SK-N-SH treated with all-trans-retinoic acid at 6 μM for 48 hours (cell line): ENCODE results near the gene ZEB1.

Experiments used
- ATAC-seq: fragments of 200-7000 bp; cut with Tn5 transposase; 3 replicates; pipeline ENCODE4 v1.9.1; 2020; ENCODE audit warnings: mild to moderate bottlenecking, moderate library complexity
- ARNTL ChIP-seq: fragments of 450-650 bp; formaldehyde crosslinking; IDR thresholded peaks from 2 replicates; pipeline ENCODE4 v1.5.0; 2020; ENCODE audit warnings: low read depth, mild to moderate bottlenecking, moderate library complexity, borderline replicate concordance
- BACH2 ChIP-seq: fragments of 250-450 bp; sonication (Bioruptor Pico); IDR thresholded peaks from 2 replicates; pipeline ENCODE4 v1.9.0; 2021; ENCODE audit warnings: mild to moderate bottlenecking, borderline replicate concordance
- CREB5 ChIP-seq: fragments of 250-450 bp; sonication (Bioruptor Pico); IDR thresholded peaks from 2 replicates; pipeline ENCODE4 v1.5.1; 2020; ENCODE audit warnings: low read depth, mild to moderate bottlenecking, moderate library complexity
- CSDC2 ChIP-seq: fragments of 250-450 bp; sonication (Bioruptor Pico); IDR thresholded peaks from 2 replicates; pipeline ENCODE4 v1.5.0; 2020; ENCODE audit warnings: mild to moderate bottlenecking, moderate library complexity
- ESRRG ChIP-seq: fragments of 250-450 bp; sonication (Bioruptor Pico); IDR thresholded peaks from 2 replicates; pipeline ENCODE4 v1.6.1; 2021; ENCODE audit warnings: mild to moderate bottlenecking
- GLIS3 ChIP-seq: fragments of 250-450 bp; sonication (Bioruptor Pico); IDR thresholded peaks from 2 replicates; pipeline ENCODE4 v1.5.0; 2020; ENCODE audit warnings: mild to moderate bottlenecking, moderate library complexity
- ISL1 ChIP-seq: fragments of 250-450 bp; sonication (Bioruptor Pico); IDR thresholded peaks from 2 replicates; pipeline ENCODE4 v2.1.2; 2022; ENCODE audit warnings: mild to moderate bottlenecking, moderate library complexity
- OSR1 ChIP-seq: fragments of 250-450 bp; sonication (Bioruptor Pico); IDR thresholded peaks from 2 replicates; pipeline ENCODE4 v1.8.0; 2022; ENCODE audit warnings: moderate library complexity, mild to moderate bottlenecking, inconsistent platforms
- POU6F1 ChIP-seq: fragments of 250-450 bp; sonication (Bioruptor Pico); IDR thresholded peaks from 2 replicates; pipeline ENCODE4 v1.8.0; 2021; ENCODE audit warnings: low read depth, mild to moderate bottlenecking, moderate library complexity, borderline replicate concordance
- PPARA ChIP-seq: fragments of 250-450 bp; sonication (Bioruptor Pico); IDR thresholded peaks from 2 replicates; pipeline ENCODE4 v1.5.0; 2020; ENCODE audit warnings: mild to moderate bottlenecking, borderline replicate concordance
- RARB ChIP-seq: fragments of 250-450 bp; sonication (Bioruptor Pico); IDR thresholded peaks from 2 replicates; pipeline ENCODE4 v1.8.0; 2021; ENCODE audit warnings: mild to moderate bottlenecking, moderate library complexity
- SNAI2 ChIP-seq: fragments of 250-450 bp; sonication (Bioruptor Pico); IDR thresholded peaks from 2 replicates; pipeline ENCODE4 v1.5.0; 2020; ENCODE audit warnings: mild to moderate bottlenecking, moderate library complexity
- TCF4 ChIP-seq: fragments of 250-450 bp; sonication (Bioruptor Pico); IDR thresholded peaks from 2 replicates; pipeline ENCODE4 v1.8.0; 2021; ENCODE audit warnings: mild to moderate bottlenecking, moderate library complexity, borderline replicate concordance
- TOX ChIP-seq: fragments of 250-450 bp; sonication (Bioruptor Pico); IDR thresholded peaks from 2 replicates; pipeline ENCODE4 v1.8.0; 2021; ENCODE audit warnings: mild to moderate bottlenecking, moderate library complexity, borderline replicate concordance
- ZFP3 ChIP-seq: fragments of 250-450 bp; sonication (Bioruptor Pico); IDR thresholded peaks from 2 replicates; pipeline ENCODE4 v1.5.0; 2020; ENCODE audit warnings: mild to moderate bottlenecking, moderate library complexity
- ZFP30 ChIP-seq: fragments of 450-650 bp; formaldehyde crosslinking; IDR thresholded peaks from 2 replicates; pipeline ENCODE4 v1.5.0; 2022; ENCODE audit warnings: mild to moderate bottlenecking, moderate library complexity
- ZNF565 ChIP-seq: fragments of 450-650 bp; formaldehyde crosslinking; conservative IDR thresholded peaks from 2 replicates; pipeline ENCODE4 v1.5.0; 2020; ENCODE audit warnings: low read depth, mild to moderate bottlenecking, moderate library complexity
- ZNF70 ChIP-seq: fragments of 450-650 bp; formaldehyde crosslinking; IDR thresholded peaks from 2 replicates; pipeline ENCODE4 v1.5.0; 2020; ENCODE audit warnings: mild to moderate bottlenecking, moderate library complexity
- ZNF8 ChIP-seq: fragments of 450-650 bp; formaldehyde crosslinking; IDR thresholded peaks from 2 replicates; pipeline ENCODE4 v1.5.0; 2020; ENCODE audit warnings: mild to moderate bottlenecking, moderate library complexity
- TF ChIP-seq, protein P1 (sequence below): fragments of 250-450 bp; sonication (Bioruptor Pico); IDR thresholded peaks from 2 replicates; pipeline ENCODE4 v1.5.1; 2021; ENCODE audit warnings: mild to moderate bottlenecking, moderate library complexity
- TF ChIP-seq, protein P2 (sequence below): fragments of 250-450 bp; sonication (Bioruptor Pico); IDR thresholded peaks from 2 replicates; pipeline ENCODE4 v1.5.0; 2020; ENCODE audit warnings: mild to moderate bottlenecking, moderate library complexity
- TF ChIP-seq, protein P3 (sequence below): fragments of 250-450 bp; sonication (Bioruptor Pico); IDR thresholded peaks from 2 replicates; pipeline ENCODE4 v1.8.0; 2020; ENCODE audit warnings: mild to moderate bottlenecking, moderate library complexity, borderline replicate concordance

The ZEB1 gene

DNA sequence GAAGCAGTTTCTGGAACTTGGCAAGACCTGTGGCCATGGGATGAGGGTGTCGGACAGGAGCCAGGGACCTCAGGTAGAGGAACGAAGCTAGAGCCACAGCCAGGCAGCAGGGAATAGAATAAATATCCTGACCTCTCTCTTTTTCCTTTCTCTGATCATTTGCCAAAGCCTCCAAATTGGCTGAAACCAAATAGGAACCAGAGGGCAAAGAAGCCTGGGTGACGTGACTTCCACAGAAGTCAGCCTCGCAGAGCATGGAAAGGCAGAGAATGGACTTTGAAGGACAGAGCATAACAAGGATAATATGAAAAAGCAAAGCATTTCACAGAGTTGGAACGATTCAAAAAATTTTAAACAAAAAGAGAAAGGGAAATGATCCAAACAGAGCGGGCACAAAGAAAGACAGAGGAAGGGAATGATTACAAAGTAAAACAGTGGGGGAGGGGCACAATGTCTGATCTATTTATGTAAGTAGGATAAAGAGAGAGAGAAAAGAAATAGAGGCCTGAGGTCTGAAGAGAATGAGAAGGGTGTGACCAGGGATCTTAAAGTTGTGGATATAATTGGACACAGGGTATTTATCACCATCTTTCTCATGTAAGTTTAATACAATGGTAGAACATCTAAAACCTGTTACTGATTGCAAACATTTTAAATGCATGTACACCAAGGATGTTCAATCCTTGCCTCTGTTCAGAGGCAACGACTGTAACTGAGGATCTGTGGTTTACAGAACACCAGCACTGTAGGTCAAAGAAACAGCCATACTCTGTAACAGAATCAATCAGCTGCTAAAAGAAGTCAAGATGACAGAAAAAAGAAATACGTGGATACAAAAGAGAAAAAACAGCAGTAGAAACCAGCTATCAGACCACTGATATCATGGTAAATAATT, 4.5 kb upstream of the ZEB1 start:
- no peak for ATAC-seq
- TF ChIP-seq CSDC2 (CRISPR knock-in tag) (no peak), ZNF70 (no peak), ESRRG (CRISPR knock-in tag) (no peak), BACH2 (no peak), RARB (CRISPR knock-in tag) (no peak), OSR1 (CRISPR knock-in tag) (no peak), ZFP3 (CRISPR knock-in tag) (no peak), TOX (CRISPR knock-in tag) (no peak), ZFP30 (CRISPR knock-in tag) (no peak), PPARA (CRISPR knock-in tag) (no peak), SNAI2 (no peak), GLIS3 (CRISPR knock-in tag) (no peak), TCF4 (CRISPR knock-in tag) (no peak), POU6F1 (no peak), ZNF8 (CRISPR knock-in tag) (no peak), CREB5 (CRISPR knock-in tag) (no peak), ISL1 (CRISPR knock-in tag) (no peak)
- TF ChIP-seq, protein P1, sequence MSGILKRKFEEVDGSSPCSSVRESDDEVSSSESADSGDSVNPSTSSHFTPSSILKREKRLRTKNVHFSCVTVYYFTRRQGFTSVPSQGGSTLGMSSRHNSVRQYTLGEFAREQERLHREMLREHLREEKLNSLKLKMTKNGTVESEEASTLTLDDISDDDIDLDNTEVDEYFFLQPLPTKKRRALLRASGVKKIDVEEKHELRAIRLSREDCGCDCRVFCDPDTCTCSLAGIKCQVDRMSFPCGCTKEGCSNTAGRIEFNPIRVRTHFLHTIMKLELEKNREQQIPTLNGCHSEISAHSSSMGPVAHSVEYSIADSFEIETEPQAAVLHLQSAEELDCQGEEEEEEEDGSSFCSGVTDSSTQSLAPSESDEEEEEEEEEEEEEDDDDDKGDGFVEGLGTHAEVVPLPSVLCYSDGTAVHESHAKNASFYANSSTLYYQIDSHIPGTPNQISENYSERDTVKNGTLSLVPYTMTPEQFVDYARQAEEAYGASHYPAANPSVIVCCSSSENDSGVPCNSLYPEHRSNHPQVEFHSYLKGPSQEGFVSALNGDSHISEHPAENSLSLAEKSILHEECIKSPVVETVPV = no peak
- TF ChIP-seq, protein P2, sequence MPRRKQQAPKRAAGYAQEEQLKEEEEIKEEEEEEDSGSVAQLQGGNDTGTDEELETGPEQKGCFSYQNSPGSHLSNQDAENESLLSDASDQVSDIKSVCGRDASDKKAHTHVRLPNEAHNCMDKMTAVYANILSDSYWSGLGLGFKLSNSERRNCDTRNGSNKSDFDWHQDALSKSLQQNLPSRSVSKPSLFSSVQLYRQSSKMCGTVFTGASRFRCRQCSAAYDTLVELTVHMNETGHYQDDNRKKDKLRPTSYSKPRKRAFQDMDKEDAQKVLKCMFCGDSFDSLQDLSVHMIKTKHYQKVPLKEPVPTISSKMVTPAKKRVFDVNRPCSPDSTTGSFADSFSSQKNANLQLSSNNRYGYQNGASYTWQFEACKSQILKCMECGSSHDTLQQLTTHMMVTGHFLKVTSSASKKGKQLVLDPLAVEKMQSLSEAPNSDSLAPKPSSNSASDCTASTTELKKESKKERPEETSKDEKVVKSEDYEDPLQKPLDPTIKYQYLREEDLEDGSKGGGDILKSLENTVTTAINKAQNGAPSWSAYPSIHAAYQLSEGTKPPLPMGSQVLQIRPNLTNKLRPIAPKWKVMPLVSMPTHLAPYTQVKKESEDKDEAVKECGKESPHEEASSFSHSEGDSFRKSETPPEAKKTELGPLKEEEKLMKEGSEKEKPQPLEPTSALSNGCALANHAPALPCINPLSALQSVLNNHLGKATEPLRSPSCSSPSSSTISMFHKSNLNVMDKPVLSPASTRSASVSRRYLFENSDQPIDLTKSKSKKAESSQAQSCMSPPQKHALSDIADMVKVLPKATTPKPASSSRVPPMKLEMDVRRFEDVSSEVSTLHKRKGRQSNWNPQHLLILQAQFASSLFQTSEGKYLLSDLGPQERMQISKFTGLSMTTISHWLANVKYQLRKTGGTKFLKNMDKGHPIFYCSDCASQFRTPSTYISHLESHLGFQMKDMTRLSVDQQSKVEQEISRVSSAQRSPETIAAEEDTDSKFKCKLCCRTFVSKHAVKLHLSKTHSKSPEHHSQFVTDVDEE (CRISPR knock-in tag) = no peak

- TF ChIP-seq OSR1 (CRISPR knock-in tag) (no peak), ZFP30 (CRISPR knock-in tag) (no peak), ZNF70 (no peak), ZNF8 (CRISPR knock-in tag) (no peak), ARNTL (no peak)
- TF ChIP-seq, protein P3, sequence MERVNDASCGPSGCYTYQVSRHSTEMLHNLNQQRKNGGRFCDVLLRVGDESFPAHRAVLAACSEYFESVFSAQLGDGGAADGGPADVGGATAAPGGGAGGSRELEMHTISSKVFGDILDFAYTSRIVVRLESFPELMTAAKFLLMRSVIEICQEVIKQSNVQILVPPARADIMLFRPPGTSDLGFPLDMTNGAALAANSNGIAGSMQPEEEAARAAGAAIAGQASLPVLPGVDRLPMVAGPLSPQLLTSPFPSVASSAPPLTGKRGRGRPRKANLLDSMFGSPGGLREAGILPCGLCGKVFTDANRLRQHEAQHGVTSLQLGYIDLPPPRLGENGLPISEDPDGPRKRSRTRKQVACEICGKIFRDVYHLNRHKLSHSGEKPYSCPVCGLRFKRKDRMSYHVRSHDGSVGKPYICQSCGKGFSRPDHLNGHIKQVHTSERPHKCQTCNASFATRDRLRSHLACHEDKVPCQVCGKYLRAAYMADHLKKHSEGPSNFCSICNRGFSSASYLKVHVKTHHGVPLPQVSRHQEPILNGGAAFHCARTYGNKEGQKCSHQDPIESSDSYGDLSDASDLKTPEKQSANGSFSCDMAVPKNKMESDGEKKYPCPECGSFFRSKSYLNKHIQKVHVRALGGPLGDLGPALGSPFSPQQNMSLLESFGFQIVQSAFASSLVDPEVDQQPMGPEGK (CRISPR knock-in tag) = no peak
- TF ChIP-seq, all 23 proteins: peak for 0
- no peak for ATAC-seq
These were observed 3.6 kb upstream of the ZEB1 start for GRCh38 chr10:31315453-31315852.

GRCh38 chr10:31317171-31317570, 1.8 kb upstream of the ZEB1 start:
- TF ChIP-seq TOX (CRISPR knock-in tag) (no peak), ZNF565 (no peak), PPARA (CRISPR knock-in tag) (no peak), ZFP3 (CRISPR knock-in tag) (no peak), GLIS3 (CRISPR knock-in tag) (no peak), ZNF70 (no peak)
- TF ChIP-seq, all 23 proteins: peak for 0
- ATAC-seq = no peak
